Osteocyte (in vitro differentiated cells): ENCODE measurements around the gene MTX1. TPM values are rescaled to one million over a fixed set of nuclear protein-coding genes. Genes with fewer than 3 reads are reported as not detected.

Experiments used
- DNase-seq: peaks from one replicate; pipeline ENCODE4 v3.0.0; 2021; ENCODE audit warnings: mixed read lengths; ENCODE audit not compliant: unreplicated experiment; ENCODE audit errors: extremely low spot score
- H3K27ac Mint-ChIP-seq: one replicate; pipeline ENCODE4 v1.8.0; 2021; ENCODE audit warnings: mild to moderate bottlenecking, mixed read lengths; ENCODE audit not compliant: unreplicated experiment
- H3K27me3 Mint-ChIP-seq: one replicate; pipeline ENCODE4 v1.8.0; 2021; ENCODE audit warnings: mixed read lengths; ENCODE audit not compliant: unreplicated experiment
- H3K36me3 Mint-ChIP-seq: one replicate; pipeline ENCODE4 v1.8.0; 2021; ENCODE audit warnings: mixed read lengths; ENCODE audit not compliant: unreplicated experiment
- H3K4me1 Mint-ChIP-seq: one replicate; pipeline ENCODE4 v1.8.0; 2021; ENCODE audit warnings: mixed read lengths; ENCODE audit not compliant: unreplicated experiment
- H3K4me3 Mint-ChIP-seq: one replicate; pipeline ENCODE4 v1.8.0; 2021; ENCODE audit warnings: mild to moderate bottlenecking, moderate library complexity, mixed read lengths; ENCODE audit not compliant: unreplicated experiment
- H3K9me3 Mint-ChIP-seq: one replicate; pipeline ENCODE4 v1.8.0; 2021; ENCODE audit warnings: mixed read lengths; ENCODE audit not compliant: unreplicated experiment
- total RNA-seq: library from RNA; stranded (reverse); gene quantifications from 2 replicates; pipeline ENCODE4 v1.2.1, GENCODE V29; 2021
- TF ChIP-seq, protein P1 (sequence below): fragments of 200-600 bp; sonication (generic); IDR thresholded peaks from 2 replicates; pipeline ENCODE4 v1.5.0; 2021; ENCODE audit warnings: antibody characterized with exemption, mild to moderate bottlenecking, moderate library complexity

The MTX1 gene
- total RNA-seq, 1 donor from 2014 or later, result 33.2 TPM

- Mint-ChIP-seq H3K27ac (no peak overlapping the region), H3K27me3 (no peaks in the 10 kb centered on the region), H3K9me3 (no peaks in the 10 kb centered on the region), H3K36me3 (peaks cover 11% of the 10 kb centered on the region), H3K4me1 (peaks cover 29% of the 10 kb centered on the region), H3K4me3 (no peak overlapping the region)
- TF ChIP-seq, protein P1, sequence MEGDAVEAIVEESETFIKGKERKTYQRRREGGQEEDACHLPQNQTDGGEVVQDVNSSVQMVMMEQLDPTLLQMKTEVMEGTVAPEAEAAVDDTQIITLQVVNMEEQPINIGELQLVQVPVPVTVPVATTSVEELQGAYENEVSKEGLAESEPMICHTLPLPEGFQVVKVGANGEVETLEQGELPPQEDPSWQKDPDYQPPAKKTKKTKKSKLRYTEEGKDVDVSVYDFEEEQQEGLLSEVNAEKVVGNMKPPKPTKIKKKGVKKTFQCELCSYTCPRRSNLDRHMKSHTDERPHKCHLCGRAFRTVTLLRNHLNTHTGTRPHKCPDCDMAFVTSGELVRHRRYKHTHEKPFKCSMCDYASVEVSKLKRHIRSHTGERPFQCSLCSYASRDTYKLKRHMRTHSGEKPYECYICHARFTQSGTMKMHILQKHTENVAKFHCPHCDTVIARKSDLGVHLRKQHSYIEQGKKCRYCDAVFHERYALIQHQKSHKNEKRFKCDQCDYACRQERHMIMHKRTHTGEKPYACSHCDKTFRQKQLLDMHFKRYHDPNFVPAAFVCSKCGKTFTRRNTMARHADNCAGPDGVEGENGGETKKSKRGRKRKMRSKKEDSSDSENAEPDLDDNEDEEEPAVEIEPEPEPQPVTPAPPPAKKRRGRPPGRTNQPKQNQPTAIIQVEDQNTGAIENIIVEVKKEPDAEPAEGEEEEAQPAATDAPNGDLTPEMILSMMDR, result no peak
- no peak for DNase-seq
Measured at GRCh38 chr1:155169541-155169940, 39.0 kb upstream of the MTX1 start.

DNA sequence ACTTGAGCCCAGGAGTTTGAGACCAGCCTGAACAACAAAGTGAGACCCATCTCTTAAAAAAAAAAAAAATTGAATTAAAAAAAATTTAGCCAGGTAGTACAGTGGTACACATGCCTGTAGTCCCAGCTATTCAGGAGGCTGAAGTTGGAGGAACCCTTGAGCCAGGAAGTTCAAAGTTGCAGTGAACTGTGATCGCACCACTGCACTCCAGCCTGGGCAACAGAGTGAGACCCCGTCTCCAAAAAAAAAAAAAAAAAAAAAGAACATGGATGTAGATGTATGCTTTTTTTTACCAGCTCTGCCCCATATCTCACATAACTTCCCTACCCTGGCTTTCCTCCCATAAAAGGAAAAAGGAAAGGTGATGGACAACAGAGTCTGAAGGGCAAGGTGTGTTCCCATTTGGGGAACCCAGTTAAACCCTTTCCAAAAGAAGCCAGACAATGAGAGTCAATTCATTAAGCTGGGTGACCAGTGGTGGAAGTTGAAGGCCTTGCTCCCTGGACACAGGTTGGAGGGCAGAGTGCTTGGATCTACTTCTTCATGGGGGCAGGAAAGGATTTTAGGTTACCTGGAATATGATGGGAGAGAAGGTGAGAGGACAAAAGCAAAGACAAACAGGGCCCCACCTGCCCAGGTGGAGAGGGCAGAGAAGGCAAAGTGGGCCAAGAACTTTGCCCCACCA is 38.3 kb upstream of the MTX1 start:
- Mint-ChIP-seq H3K4me1 (peaks cover 34% of the 10 kb centered on the region), H3K27me3 (no peaks in the 10 kb centered on the region), H3K4me3 (no peak overlapping the region), H3K27ac (no peak overlapping the region), H3K36me3 (peaks cover 11% of the 10 kb centered on the region), H3K9me3 (no peaks in the 10 kb centered on the region)
- DNase-seq, result peak; percentile 25
- TF ChIP-seq, protein P1, result no peak

GRCh38 chr1:155170806-155171205 is 37.7 kb upstream of the MTX1 start:
- no peak for DNase-seq
- TF ChIP-seq, protein P1, result no peak
- H3K27ac Mint-ChIP-seq, result no peak overlapping the region
- peaks cover 11% of the 10 kb centered on the region for H3K36me3 Mint-ChIP-seq
- no peaks in the 10 kb centered on the region for H3K9me3 Mint-ChIP-seq
- H3K4me1 Mint-ChIP-seq, result peaks cover 37% of the 10 kb centered on the region
- H3K4me3 Mint-ChIP-seq, result no peak overlapping the region
- H3K27me3 Mint-ChIP-seq, result no peaks in the 10 kb centered on the region

DNA sequence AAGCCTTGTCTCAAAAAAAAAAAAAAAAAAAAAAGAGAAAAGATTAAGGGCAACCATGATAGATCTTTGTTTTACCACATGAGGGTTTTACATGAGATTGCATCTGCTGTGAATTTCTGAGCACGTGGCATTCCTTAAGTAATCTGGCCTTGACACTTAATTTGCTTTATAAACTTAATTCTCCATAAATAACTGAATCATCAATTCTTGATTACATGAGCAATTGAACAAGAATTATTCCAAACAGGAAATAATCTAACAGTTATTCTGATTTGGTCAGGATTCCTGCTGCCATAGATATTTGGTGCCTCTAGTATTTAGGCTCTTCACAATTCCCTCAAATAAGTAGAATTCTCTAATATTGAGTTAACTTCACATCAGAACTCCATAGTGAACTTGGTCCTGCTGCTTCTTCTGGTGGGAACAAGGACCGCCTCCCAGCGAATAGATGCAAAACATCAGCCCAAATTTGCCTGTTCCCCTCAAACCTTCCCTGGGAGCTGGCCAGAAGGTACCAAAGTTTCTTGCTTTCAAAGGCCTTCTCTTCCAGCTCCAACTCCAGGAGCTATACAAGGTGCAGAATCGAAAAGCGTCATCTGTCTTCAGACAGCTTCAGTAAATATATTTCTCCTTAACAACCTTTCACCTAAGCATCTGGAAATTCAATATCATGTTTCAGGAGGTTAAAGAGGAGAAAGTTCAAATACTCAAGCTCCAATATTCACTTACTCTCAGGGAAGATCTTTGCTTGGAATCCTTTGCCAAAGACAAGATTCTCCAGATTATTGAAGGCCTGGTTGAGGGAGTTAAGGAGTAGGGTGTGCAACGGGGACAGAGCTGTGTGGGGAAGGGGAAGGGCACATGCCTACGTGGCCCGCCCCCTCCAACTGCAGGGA is 36.4 kb upstream of the MTX1 start:
- Mint-ChIP-seq H3K27me3 (no peaks in the 10 kb centered on the region), H3K27ac (peak overlapping the region; percentile 97), H3K4me1 (peaks cover 42% of the 10 kb centered on the region), H3K4me3 (peak overlapping the region; percentile 97), H3K36me3 (peaks cover 11% of the 10 kb centered on the region), H3K9me3 (no peaks in the 10 kb centered on the region)
- peak; percentile 27 for DNase-seq
- TF ChIP-seq, protein P1, result no peak
